Uterus (tissue), 4 donors: ENCODE results near the gene ACAP1. TPM values are rescaled to one million over a fixed set of nuclear protein-coding genes. Genes with fewer than 3 reads are reported as not detected.
"Not testable (repeated sequence)": the region's sequence is repeated elsewhere in the genome, so short reads cannot be mapped to it uniquely, and the experiment has no call there.

Experiments
- DNase-seq, 2 donors: peaks; one replicate each; pipeline ENCODE4 v3.0.0-alpha.2; 2019 to 2020
- H3K27ac ChIP-seq, 2 donors: fragments of 200-600 bp; sonication (generic); 1 replicate in 1 of 2; 2 replicates in 1 of 2; pipeline ENCODE4 v1.5.1; 2016 to 2018
- H3K27me3 ChIP-seq, 2 donors: fragments of 200-600 bp; sonication (generic); one replicate each; pipeline ENCODE4 v1.5.1; 2018 to 2019; ENCODE audit warnings: control low read depth in 1 of 2
- H3K36me3 ChIP-seq, 2 donors: fragments of 200-600 bp; sonication (generic); one replicate each; pipeline ENCODE4 v1.5.1; 2019; ENCODE audit warnings: control low read depth in 1 of 2
- H3K4me1 ChIP-seq, 2 donors: fragments of 200-600 bp; sonication (generic); one replicate each; pipeline ENCODE4 v1.5.1; 2018 to 2019; ENCODE audit warnings: control low read depth in 1 of 2
- H3K4me3 ChIP-seq, 2 donors: fragments of 200-600 bp; sonication (generic); 1 replicate in 1 of 2; 2 replicates in 1 of 2; pipeline ENCODE4 v1.5.1; 2018 to 2019; ENCODE audit warnings: mild to moderate bottlenecking in 1 of 2
- H3K9me3 ChIP-seq, 2 donors: fragments of 200-600 bp; sonication (generic); one replicate each; pipeline ENCODE4 v1.5.1; 2019; ENCODE audit warnings: control low read depth in 1 of 2
- POLR2A ChIP-seq, 2 donors: fragments of 450-650 bp; IDR thresholded peaks; one replicate each; pipeline ENCODE4 v1.6.1; 2016; ENCODE audit warnings: antibody characterized with exemption in 2 of 2, mild to moderate bottlenecking in 1 of 2, moderate library complexity in 1 of 2
- intact Hi-C: fragments of 100-400 bp; cut with DNase I; formaldehyde crosslinking; loops from one replicate; pipeline ENCODE4 v1.15.1; 2023; ENCODE audit warnings: low total_unique reads
- total RNA-seq, 4 donors: library from RNA; depleted of rRNA in 3 of 4; stranded (reverse); fragments of >200 nt in 3 of 4; gene quantifications; one replicate each; pipeline versions ENCODE4 v1.1.0 to v1.2.4, GENCODE V29; 2014 to 2023
- TF ChIP-seq, protein P1 (sequence below), 4 experiments: fragments of 200-600 bp in 2 of 4; fragments of 450-650 bp in 2 of 4; sonication (generic) in 2 of 4; IDR thresholded peaks; one replicate each; pipeline ENCODE4 v1.5.1; 2016 to 2019; ENCODE audit warnings: antibody characterized with exemption in 4 of 4, mild to moderate bottlenecking in 2 of 4, moderate library complexity in 1 of 4
- donor health status: DM: yes; HTN: yes; CAD: no.

ACAP1 gene
- total RNA-seq, 4 donors from 2014 or later: 0.29 to 11.2 (median 1.7) TPM

DNA sequence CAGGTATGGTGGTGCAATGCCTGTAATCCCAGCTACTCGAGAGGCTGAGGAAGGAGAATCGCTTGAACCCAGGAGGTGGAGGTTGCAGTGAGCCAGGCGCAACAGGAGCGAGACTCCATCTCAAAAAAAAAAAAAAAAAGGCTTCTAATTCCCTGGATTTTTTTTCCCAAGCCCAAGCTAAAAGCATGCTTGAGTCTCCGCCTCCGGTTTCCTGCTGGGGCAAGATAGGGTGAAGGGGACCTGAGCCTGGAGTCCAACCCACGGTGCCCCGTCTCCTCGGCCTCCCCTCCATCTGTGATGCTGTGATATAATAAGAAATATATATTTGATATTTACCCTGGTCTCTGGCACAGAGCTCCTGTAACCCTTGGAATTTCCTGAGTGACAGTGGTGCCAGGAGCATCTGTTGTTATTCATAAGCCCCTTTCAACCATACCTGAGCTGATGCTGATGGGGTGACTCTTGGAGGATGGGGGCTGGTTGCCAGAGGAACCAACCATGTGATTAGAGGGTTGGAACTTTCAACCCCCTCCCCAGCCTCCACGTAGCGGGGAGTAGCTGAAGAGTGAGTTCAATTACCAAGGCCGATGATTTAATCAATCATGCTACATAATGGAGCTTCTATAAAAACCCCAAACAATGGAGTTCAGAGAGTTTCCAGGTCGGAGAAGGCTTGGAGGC, 31.7 kb downstream of the ACAP1 start:
- Histone ChIP-seq H3K9me3 (no peaks in the 10 kb centered on the region), H3K27ac (no peak overlapping the region), H3K4me3 (no peak overlapping the region), H3K27me3 (no peaks in the 10 kb centered on the region), H3K36me3 (no peaks in the 10 kb centered on the region), H3K4me1 (no peaks in the 10 kb centered on the region)
- no peak for DNase-seq
- intact Hi-C loops: no loop called here
- TF ChIP-seq, protein P1, sequence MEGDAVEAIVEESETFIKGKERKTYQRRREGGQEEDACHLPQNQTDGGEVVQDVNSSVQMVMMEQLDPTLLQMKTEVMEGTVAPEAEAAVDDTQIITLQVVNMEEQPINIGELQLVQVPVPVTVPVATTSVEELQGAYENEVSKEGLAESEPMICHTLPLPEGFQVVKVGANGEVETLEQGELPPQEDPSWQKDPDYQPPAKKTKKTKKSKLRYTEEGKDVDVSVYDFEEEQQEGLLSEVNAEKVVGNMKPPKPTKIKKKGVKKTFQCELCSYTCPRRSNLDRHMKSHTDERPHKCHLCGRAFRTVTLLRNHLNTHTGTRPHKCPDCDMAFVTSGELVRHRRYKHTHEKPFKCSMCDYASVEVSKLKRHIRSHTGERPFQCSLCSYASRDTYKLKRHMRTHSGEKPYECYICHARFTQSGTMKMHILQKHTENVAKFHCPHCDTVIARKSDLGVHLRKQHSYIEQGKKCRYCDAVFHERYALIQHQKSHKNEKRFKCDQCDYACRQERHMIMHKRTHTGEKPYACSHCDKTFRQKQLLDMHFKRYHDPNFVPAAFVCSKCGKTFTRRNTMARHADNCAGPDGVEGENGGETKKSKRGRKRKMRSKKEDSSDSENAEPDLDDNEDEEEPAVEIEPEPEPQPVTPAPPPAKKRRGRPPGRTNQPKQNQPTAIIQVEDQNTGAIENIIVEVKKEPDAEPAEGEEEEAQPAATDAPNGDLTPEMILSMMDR (IDR thresholded peaks at IDR 0.05): no peak
- no peak for TF ChIP-seq POLR2A (IDR thresholded peaks at IDR 0.05)

DNA sequence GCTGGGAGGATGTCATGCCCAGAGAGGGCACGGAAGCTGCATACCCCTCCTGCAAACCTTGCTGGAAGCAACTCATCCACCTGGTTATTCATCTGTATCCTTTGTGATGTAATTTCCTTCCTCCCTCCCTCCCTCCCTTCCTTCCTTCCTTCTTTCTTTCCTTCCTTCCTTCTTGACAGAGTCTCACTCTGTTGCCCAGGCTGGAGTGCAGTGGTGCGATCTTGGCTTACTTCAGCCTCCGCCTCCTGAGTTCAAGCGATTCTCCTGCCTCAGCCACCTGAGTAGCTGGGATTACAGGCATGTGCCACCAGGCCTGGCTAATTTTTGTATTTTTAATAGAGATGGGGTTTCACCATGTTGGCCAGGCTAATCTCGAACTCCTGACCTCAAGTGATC, 32.3 kb downstream of the ACAP1 start:
- H3K4me1 ChIP-seq, intact Hi-C loops, H3K9me3 ChIP-seq, H3K4me3 ChIP-seq, H3K27me3 ChIP-seq, H3K36me3 ChIP-seq, H3K27ac ChIP-seq, DNase-seq: not testable (repeated sequence)

DNA sequence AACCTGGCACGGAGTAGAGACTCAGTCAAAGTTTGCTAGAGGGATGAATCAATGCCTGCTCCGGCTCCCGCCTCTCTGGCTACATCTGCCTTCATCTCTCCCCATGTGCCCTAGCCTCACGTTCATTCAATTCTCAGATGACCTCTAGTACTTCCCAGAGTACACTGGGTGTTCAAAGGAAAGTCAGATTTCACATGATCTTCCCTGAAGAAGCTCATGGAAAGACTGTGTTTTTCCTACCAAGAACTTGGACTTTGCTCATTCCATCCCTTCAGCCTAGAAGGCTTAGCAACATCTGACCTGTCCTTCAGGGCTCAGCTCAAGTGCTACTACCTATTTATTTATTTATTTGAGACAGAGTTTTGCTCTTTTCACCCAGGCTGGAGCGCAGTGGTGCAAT, 33.5 kb downstream of the ACAP1 start:
- no peaks in the 10 kb centered on the region for H3K9me3 ChIP-seq
- no peak for TF ChIP-seq POLR2A (IDR thresholded peaks at IDR 0.05)
- TF ChIP-seq, protein P1 (IDR thresholded peaks at IDR 0.05): no peak
- H3K4me3 ChIP-seq: no peak overlapping the region
- DNase-seq: no peak
- H3K4me1 ChIP-seq: no peaks in the 10 kb centered on the region
- no peaks in the 10 kb centered on the region for H3K36me3 ChIP-seq
- no peaks in the 10 kb centered on the region for H3K27me3 ChIP-seq
- intact Hi-C loops: no loop called here
- H3K27ac ChIP-seq: no peak overlapping the region

DNA sequence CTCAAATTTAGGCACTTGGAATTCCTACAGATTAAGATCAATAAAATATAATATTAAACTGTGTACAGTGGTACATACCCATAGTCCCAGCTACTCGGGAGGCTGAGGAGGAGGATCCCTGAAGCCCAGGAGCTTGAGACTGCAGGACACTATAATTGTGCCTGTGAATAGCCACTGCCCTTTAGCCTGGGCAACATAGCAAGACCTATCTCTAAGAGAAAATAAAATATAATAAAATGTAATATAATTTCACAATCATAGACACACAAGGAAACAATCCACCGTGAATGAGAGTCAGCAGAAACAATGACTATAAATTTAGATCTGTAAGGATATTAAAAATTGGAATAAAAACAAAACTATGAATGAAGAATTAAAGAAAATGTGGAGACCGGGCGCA, 34.5 kb downstream of the ACAP1 start:
- Histone ChIP-seq H3K9me3 (no peaks in the 10 kb centered on the region), H3K27ac (no peak overlapping the region), H3K27me3 (no peaks in the 10 kb centered on the region), H3K4me3 (no peak overlapping the region), H3K36me3 (no peaks in the 10 kb centered on the region), H3K4me1 (no peaks in the 10 kb centered on the region)
- TF ChIP-seq POLR2A (IDR thresholded peaks at IDR 0.05): no peak
- TF ChIP-seq, protein P1 (IDR thresholded peaks at IDR 0.05): no peak
- intact Hi-C loops: no loop called here
- DNase-seq: no peak

DNA sequence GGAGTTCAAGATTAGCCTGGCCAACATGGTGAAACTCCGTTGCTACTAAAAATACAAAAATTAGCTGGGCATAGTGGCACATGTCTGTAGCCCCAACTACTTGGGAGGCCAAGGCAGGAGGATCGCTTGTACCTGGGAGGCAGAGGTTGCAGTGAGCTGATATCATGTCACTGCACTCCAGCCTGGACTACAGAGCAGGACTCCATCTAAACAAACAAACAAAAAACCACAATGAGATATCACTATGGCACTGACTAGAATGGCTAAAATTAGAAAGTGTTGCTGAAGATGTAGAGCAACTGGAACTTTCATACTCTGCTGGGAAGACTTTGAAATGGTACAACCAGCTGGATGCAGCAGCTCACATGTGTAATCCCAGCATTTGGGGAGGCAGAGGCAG, 38.0 kb downstream of the ACAP1 start:
- no peak overlapping the region for H3K27ac ChIP-seq
- H3K36me3 ChIP-seq: no peaks in the 10 kb centered on the region
- no peaks in the 10 kb centered on the region for H3K4me1 ChIP-seq
- no peaks in the 10 kb centered on the region for H3K27me3 ChIP-seq
- TF ChIP-seq, protein P1 (IDR thresholded peaks at IDR 0.05): no peak
- intact Hi-C loops: no loop called here
- no peak overlapping the region for H3K4me3 ChIP-seq
- H3K9me3 ChIP-seq: no peaks in the 10 kb centered on the region
- no peak for DNase-seq

DNA sequence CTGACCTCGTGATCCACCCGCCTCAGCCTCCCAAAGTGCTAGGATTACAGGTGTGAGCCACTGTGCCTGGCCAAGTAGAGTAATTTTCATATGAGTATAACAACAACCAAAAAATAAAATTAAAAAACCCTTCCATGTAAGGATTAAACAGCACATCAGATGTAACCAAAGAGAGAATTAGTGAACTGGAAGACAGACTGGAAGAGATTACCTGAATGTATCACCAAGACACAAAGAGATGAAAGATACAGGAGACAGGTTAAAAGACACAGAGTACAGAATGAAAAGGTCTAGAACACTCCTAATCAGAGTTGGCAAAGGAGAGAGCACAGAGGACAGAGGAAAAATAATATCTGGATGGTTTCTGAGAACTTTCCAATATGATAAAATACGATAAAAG, 42.8 kb downstream of the ACAP1 start:
- H3K4me3 ChIP-seq: no peak overlapping the region
- no peak overlapping the region for H3K27ac ChIP-seq
- TF ChIP-seq, protein P1 (IDR thresholded peaks at IDR 0.05): no peak
- no peak for TF ChIP-seq POLR2A (IDR thresholded peaks at IDR 0.05)
- H3K4me1 ChIP-seq: peaks cover 0 to 7% of the 10 kb centered on the region in 2 donors
- H3K27me3 ChIP-seq: no peaks in the 10 kb centered on the region
- intact Hi-C loops: no loop called here
- no peaks in the 10 kb centered on the region for H3K9me3 ChIP-seq
- H3K36me3 ChIP-seq: no peaks in the 10 kb centered on the region
- no peak for DNase-seq
